Retinal pigment epithelial cell (primary cell): ENCODE results near the gene SETD1A.

Source experiments
- DNase-seq: peaks from one replicate; pipeline ENCODE4 v3.0.0-alpha.2; 2010; ENCODE audit warnings: low read depth
- H3K4me3 ChIP-seq: 2 replicates; pipeline ENCODE4 v1.5.1; 2011; ENCODE audit warnings: mild to moderate bottlenecking, low read length, control low read depth, moderate library complexity
- TF ChIP-seq, protein P1 (sequence below): conservative IDR thresholded peaks from 2 replicates; pipeline ENCODE4 v1.5.1; 2011; ENCODE audit warnings: low read depth, low read length, control low read depth, inconsistent platforms

Gene SETD1A

DNA sequence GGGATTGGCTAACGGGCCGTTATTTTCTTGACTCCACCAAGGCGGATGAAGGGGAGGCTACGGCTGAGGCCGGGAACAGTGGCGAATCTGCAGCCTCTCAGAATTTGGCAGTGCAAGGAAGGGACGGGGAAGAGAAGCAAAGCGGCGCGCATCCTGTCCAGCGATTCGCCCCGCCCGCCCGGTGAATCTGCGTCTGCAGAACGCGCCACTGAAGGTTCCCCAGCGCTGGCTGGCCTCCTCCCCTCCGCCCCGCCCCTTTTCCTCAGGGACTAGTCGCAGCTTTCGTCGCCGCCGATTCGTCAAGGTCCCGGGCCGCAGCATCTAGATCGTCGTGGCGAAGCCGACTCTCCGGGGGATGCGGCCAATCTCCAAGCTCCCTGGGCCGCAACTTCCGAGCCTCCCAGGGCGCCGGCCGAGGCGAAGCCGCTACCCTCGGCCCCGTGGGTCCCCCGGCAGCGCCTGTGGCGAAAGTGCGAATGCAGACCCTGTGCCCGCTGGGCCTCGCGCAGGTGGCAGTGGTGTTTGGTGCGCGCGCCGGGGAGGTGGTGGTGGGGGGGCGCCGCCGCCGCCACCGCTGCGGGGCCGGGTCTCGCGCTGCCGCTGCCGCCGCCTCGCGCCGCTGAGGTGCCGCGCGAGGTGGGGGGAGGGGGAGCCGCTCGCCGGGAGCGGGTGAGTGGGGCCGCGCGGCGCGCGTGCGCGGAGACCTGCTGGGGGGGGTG lies at the start of gene SETD1A:
TSS of gene SETD1A (plus strand) at position 299 of the 719 bp plus-strand sequence. CDS start 978 bp downstream, outside the sequence.
- TF ChIP-seq, protein P1, sequence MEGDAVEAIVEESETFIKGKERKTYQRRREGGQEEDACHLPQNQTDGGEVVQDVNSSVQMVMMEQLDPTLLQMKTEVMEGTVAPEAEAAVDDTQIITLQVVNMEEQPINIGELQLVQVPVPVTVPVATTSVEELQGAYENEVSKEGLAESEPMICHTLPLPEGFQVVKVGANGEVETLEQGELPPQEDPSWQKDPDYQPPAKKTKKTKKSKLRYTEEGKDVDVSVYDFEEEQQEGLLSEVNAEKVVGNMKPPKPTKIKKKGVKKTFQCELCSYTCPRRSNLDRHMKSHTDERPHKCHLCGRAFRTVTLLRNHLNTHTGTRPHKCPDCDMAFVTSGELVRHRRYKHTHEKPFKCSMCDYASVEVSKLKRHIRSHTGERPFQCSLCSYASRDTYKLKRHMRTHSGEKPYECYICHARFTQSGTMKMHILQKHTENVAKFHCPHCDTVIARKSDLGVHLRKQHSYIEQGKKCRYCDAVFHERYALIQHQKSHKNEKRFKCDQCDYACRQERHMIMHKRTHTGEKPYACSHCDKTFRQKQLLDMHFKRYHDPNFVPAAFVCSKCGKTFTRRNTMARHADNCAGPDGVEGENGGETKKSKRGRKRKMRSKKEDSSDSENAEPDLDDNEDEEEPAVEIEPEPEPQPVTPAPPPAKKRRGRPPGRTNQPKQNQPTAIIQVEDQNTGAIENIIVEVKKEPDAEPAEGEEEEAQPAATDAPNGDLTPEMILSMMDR: no peak
- peak; percentile 84 for DNase-seq

DNA sequence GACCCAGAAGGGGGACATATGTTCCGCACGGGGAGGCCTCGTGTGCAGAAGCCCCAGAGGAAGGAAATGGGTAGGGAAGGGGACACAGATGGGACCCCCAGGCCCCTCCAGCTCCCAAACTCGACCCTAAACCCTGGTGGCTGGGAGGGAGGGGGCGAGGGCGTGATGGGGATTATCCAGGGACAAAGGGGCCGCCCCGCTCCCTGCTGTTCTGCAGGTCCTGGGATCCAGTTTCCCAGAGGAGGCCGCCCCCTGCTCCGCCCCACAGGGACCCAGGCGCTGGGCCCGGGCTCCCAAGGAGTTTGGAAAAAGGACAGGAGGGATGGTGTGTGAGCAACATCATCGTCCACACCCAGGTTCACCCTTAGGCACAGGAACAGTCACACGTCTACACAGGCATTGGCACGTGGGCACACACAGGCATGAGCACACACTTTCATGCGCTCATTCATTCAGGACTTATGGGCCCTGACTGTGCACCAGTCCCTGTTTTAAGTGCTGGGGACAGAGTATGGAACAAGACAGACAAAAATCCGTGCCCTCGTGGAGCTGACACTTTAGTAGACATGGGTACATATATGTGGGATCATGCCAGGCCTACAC lies 47.0 kb upstream of the SETD1A start:
- TF ChIP-seq, protein P1: no peak
- DNase-seq: no peak
- H3K4me3 ChIP-seq: no peak overlapping the region

More for the DNA sequence above, at the start of gene SETD1A:
- peak within 1 kb of the TSS; percentile 91 for H3K4me3 ChIP-seq

DNA sequence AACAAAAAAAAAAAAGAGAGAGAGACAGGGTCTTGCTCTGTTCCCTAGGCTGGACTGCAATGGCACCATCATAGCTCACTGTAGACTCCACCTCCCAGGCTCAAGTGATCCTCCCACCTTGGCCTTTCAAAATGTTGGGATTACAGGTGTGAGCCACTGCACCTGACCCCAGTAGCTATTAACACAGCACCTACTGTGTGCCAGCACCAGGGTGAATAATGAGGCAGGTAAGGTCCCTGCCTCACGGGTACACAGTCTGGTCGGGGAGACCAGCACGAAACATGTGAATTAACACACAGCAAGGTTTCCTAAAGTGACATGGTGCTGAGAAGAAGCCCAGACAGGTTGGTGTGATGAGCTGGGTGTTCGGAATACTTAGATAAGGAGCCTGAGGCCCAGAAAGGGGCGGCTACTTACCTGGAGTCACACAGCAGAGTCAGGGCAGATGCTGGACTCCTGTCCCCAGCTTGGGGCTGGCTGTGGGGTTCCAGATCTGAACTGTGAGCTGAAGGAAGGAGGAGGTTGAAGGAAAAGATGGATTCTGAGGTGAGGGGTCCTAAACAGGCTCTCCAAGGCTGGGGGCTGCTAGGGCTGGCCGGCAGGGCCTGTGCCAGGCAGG lies 44.7 kb upstream of the SETD1A start:
- TF ChIP-seq, protein P1: no peak
- DNase-seq: no peak
- no peak overlapping the region for H3K4me3 ChIP-seq

DNA sequence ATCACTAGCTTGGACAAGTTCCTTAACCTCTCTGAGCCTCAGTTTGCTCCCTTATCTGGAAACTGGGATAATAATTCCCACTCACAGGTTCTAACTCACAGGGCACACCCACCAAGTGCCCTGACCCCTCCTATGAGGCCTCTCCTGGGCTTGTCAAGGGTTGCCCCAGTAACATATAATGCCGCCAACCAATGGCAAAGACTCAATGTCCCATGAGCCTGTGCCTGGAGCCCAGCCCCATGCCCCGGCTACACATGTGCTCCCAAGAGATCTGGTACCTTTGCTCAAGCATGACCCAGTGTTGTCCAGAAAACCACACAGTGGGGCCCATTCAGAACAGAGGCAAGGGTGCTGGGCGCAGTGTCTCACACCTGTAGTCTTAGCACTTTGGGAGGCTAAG lies 42.7 kb upstream of the SETD1A start:
- TF ChIP-seq, protein P1: no peak
- no peak for DNase-seq
- H3K4me3 ChIP-seq: no peak overlapping the region

DNA sequence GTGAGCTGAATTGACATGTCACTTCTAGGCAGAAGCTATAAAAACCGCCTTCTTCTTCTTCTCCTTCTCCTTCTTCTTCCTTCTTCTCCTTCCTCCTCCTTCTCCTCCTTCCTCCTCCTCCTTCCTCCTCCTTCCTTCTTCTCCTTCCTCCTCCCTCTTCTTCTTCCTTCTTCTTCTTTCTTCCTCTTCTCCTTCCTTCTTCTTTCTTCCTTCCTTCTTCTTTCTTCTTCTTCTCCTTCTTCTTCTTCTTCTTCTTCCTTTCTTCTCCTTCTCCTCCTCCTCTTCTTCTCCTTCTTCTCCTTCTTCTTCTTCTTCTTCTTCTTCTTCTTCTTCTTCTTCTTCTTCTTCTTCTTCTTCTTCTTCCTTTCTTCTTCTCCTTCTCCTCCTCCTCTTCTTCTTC lies 38.9 kb upstream of the SETD1A start:
- DNase-seq: no peak
- TF ChIP-seq, protein P1: no peak
- H3K4me3 ChIP-seq: no peak overlapping the region

DNA sequence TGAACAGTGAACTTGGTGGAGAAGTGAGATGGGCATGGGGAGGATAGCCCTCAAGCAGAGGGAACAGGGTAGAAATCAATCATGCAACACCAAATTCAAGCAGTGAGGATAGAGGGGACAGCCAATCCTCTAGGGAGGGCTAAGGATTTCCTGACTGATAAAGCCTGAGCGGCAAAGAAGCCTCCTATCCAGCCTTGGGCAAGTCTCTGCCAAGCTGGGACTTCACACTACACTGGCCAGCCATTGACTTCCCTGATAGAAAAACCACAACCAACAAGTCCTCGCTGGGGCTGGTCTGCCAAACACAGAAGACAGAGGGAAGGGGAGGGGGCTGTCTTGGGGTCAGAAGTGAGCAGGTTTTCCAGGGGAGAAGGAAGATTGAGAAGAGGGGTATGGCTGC lies 36.7 kb upstream of the SETD1A start:
- DNase-seq: no peak
- TF ChIP-seq, protein P1: no peak
- no peak overlapping the region for H3K4me3 ChIP-seq

DNA sequence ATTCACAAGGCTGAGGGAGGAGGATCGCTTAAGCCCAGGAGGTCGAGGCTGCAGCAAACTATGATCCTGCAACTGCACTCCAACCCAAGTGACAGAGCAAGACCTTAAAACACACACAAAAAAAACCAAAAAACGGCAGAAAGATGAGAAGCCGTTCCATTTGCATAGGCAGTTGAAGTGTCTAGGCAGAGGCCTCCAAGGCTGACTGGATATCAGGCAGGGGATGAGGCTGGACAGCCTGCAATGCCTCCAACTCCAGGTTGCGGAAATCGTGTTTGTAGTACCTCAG lies 36.2 kb upstream of the SETD1A start:
- peak overlapping the region; percentile 73 for H3K4me3 ChIP-seq
- no peak for DNase-seq
- TF ChIP-seq, protein P1: no peak
